ENCODE measurements around the gene TNNC1. TPM values are rescaled to one million over a fixed set of nuclear protein-coding genes. Genes with fewer than 3 reads are reported as not detected.

Gene TNNC1
- total and polyA plus RNA-seq, 2 donors (not counting 1 experiment from before 2014, with no cell fraction given): 0.33 to 0.69 TPM

DNA sequence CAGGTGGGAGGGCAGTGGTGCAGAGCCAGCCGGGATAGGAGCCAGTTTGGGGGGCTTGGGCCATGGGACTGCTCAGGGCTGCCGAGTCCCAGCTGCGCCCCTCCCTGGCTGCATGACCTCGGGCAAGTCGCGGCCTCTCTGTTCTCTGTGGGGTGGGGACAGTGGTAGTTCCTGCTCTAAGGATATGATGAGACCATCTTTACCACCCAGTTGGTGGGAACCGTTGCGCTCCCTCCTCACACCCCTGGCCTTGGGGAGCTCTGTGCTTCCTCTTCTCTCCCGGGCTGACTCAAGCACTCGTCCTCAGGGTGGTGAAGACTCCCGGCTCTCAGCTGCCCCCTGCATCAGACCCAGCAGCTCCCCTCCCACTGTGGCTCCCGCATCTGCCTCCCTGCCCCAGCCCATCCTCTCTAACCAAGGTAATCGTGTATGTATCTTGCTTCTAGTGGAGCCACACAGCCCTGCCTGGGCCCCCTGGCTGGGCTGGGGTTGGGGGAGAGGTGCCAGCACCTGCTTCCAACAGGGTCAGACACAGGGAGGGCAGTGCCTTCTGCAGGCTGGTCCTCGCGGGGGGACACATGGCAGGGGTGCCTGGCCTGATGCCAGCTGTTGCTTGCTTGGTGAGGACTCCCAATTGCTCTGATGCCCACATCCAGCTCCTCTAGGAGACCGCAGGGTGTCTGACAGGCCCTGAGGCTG, 26.2 kb upstream of the TNNC1 start:
- Histone ChIP-seq H3K36me3 (ENCODE audit: control insufficient read depth, insufficient read depth, low read length) (peaks cover 38% of the 10 kb centered on the region), H3K4me3 (replicated peaks in 1 of 4; ENCODE audit: control extremely low read depth in 1 of 4, insufficient read depth in 1 of 4, low read depth in 3 of 4, low read length in 4 of 4) (no peak overlapping the region), H2AFZ (ENCODE audit: low read length) (no peak overlapping the region), H3K9me3 (ENCODE audit: control insufficient read depth, insufficient read depth, low read depth, low read length) (no peaks in the 10 kb centered on the region), H4K20me1 (ENCODE audit: control insufficient read depth, extremely low read depth, insufficient read depth, low read length) (no peaks in the 10 kb centered on the region), H3K27me3 (ENCODE audit: control insufficient read depth, insufficient read depth, low read length) (no peaks in the 10 kb centered on the region), H3K9ac (ENCODE audit: insufficient read depth, low read length) (no peak overlapping the region), H3K27ac (ENCODE audit: insufficient read depth, low read length) (no peak overlapping the region), H3K79me2 (ENCODE audit: control insufficient read depth, insufficient read depth, low read length) (no peaks in the 10 kb centered on the region), H3K4me2 (ENCODE audit: extremely low read depth, insufficient read depth, low read length) (no peak overlapping the region), H3K4me1 (ENCODE audit: control insufficient read depth, extremely low read depth, insufficient read depth, low read length) (peaks cover 17% of the 10 kb centered on the region)
- no peak for DNase-seq (ENCODE audit: low read depth in 2 of 2)
- TF ChIP-seq CTCF (conservative IDR thresholded peaks at IDR 0.05 in 1 of 2, IDR thresholded peaks at IDR 0.05 in 1 of 2; ENCODE audit: low read depth in 1 of 2, low read length in 2 of 2) (no peak), EZH2 (IDR thresholded peaks at IDR 0.05; ENCODE audit: low read length, missing control alignments) (no peak)

DNA sequence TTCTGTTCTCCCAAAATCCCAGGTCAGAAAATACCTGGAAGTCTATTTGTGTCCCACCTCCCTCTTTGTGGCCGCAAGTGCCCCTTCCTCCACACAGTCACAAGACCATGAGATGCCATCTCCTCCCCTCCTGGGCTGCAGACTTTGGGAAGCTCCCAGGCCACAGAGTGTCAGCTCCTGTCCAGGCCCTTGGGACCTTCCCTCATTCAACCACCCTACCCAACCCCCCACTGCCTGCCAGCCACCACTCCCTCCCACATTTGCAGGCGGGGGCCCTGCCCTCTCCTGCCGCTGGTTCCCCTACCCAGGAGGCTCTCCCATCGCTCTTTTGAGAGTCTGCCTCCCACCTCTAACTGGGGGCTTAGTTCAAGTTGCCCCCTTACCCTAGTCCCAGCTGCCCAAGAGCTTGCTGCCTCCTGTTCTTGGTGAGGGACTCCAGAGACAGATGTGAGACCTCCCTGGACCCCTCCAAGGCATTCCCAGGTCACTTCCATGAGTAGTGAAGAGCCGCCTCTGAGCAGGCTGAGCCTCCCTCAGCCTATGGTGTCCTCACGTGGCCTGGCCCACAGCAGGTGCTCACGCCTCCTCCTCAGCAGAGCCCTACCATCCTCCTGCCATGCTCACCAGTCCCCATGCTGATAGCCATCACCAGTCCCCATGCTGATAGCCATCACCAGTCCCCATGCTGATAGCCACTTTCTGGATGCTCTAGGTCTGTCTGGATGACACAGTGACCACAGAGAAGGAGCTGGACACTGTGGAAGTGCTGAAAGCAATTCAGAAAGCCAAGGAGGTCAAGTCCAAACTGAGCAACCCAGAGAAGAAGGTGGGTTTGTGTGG, 25.4 kb upstream of the TNNC1 start:
- no peak for DNase-seq (ENCODE audit: low read depth in 2 of 2)

More for the DNA sequence above, 25.4 kb upstream of the TNNC1 start:
- peaks cover 34% of the 10 kb centered on the region for H3K36me3 ChIP-seq (ENCODE audit: control insufficient read depth, insufficient read depth, low read length)
- no peak overlapping the region for H3K9ac ChIP-seq (ENCODE audit: insufficient read depth, low read length)
- peaks cover 12% of the 10 kb centered on the region for H3K4me1 ChIP-seq (ENCODE audit: control insufficient read depth, extremely low read depth, insufficient read depth, low read length)
- H2AFZ ChIP-seq (ENCODE audit: low read length): no peak overlapping the region
- no peaks in the 10 kb centered on the region for H3K9me3 ChIP-seq (ENCODE audit: control insufficient read depth, insufficient read depth, low read depth, low read length)
- H3K79me2 ChIP-seq (ENCODE audit: control insufficient read depth, insufficient read depth, low read length): no peaks in the 10 kb centered on the region
- no peaks in the 10 kb centered on the region for H4K20me1 ChIP-seq (ENCODE audit: control insufficient read depth, extremely low read depth, insufficient read depth, low read length)
- TF ChIP-seq CTCF (conservative IDR thresholded peaks at IDR 0.05 in 1 of 2, IDR thresholded peaks at IDR 0.05 in 1 of 2; ENCODE audit: low read depth in 1 of 2, low read length in 2 of 2) (no peak), EZH2 (IDR thresholded peaks at IDR 0.05; ENCODE audit: low read length, missing control alignments) (no peak)
- H3K4me2 ChIP-seq (ENCODE audit: extremely low read depth, insufficient read depth, low read length): no peak overlapping the region
- no peak overlapping the region for H3K27ac ChIP-seq (ENCODE audit: insufficient read depth, low read length)
- no peak overlapping the region for H3K4me3 ChIP-seq (replicated peaks in 1 of 4; ENCODE audit: control extremely low read depth in 1 of 4, insufficient read depth in 1 of 4, low read depth in 3 of 4, low read length in 4 of 4)
- no peaks in the 10 kb centered on the region for H3K27me3 ChIP-seq (ENCODE audit: control insufficient read depth, insufficient read depth, low read length)
